Thoracic aorta (tissue), 2 donors: ENCODE data around the gene PMPCA. TPM values are rescaled to one million over a fixed set of nuclear protein-coding genes. Genes with fewer than 3 reads are reported as not detected.

Experiments used
- ATAC-seq: fragments of 150-250 bp; one replicate; pipeline ENCODE4 v1.8.0; 2017; ENCODE audit warnings: low read depth; ENCODE audit not compliant: insufficient number of reproducible peaks, low FRiP score
- DNase-seq: peaks from one replicate; pipeline ENCODE4 v3.0.0-alpha.2; 2020; ENCODE audit warnings: low spot score
- H3K27ac ChIP-seq, 2 donors: fragments of 200-600 bp; sonication (generic); 1 replicate in 1 of 2; 2 replicates in 1 of 2; pipeline ENCODE4 v1.5.1; 2016; ENCODE audit warnings: mild to moderate bottlenecking in 2 of 2, moderate library complexity in 2 of 2
- H3K27me3 ChIP-seq: fragments of 200-600 bp; sonication (generic); replicated peaks from 2 replicates; pipeline ENCODE4 v1.6.0; 2016; ENCODE audit warnings: mild to moderate bottlenecking; ENCODE audit not compliant: insufficient read depth
- H3K36me3 ChIP-seq: fragments of 200-600 bp; sonication (generic); one replicate; pipeline ENCODE4 v1.5.1; 2016
- H3K4me1 ChIP-seq, 2 donors: fragments of 200-600 bp; sonication (generic); 1 replicate in 1 of 2; 2 replicates in 1 of 2; pipeline versions ENCODE4 v1.5.1 to v1.6.0; 2016; ENCODE audit warnings: low read depth in 2 of 2, mild to moderate bottlenecking in 1 of 2; ENCODE audit not compliant: control insufficient read depth in 1 of 2
- H3K4me3 ChIP-seq: fragments of 200-600 bp; sonication (generic); 2 replicates; pipeline ENCODE4 v1.5.1; 2016; ENCODE audit warnings: mild to moderate bottlenecking
- H3K9me3 ChIP-seq: fragments of 200-600 bp; sonication (generic); 2 replicates; pipeline ENCODE4 v1.5.1; 2016
- CTCF ChIP-seq: fragments of 200-600 bp; sonication (generic); IDR thresholded peaks from one replicate; pipeline ENCODE4 v1.5.1; 2019; ENCODE audit warnings: antibody characterized with exemption
- total RNA-seq, 2 donors: library from RNA; depleted of rRNA; stranded (reverse); fragments of >200 nt; gene quantifications; one replicate each; pipeline versions ENCODE4 v1.1.0 to v1.2.3, GENCODE V29; 2016

PMPCA gene
- total RNA-seq, 2 donors from 2014 or later = 28.7 to 43.0 TPM

- Histone ChIP-seq H3K27ac (no peak overlapping the region), H3K9me3 (no peaks in the 10 kb centered on the region), H3K4me1 (no peaks in the 10 kb centered on the region), H3K36me3 (peaks cover 30% of the 10 kb centered on the region), H3K4me3 (no peak overlapping the region), H3K27me3 (no peaks in the 10 kb centered on the region)
- ATAC-seq (no peak), DNase-seq (no peak)
- TF ChIP-seq CTCF = no peak
Measured at GRCh38 chr9:136430588-136431234, 20.3 kb downstream of the PMPCA start.

- TF ChIP-seq CTCF = no peak
- peaks cover 0 to 7% of the 10 kb centered on the region in 2 donors for H3K4me1 ChIP-seq
- no peak overlapping the region for H3K4me3 ChIP-seq
- no peak for ATAC-seq
- H3K27me3 ChIP-seq = no peaks in the 10 kb centered on the region
- no peaks in the 10 kb centered on the region for H3K9me3 ChIP-seq
- DNase-seq = no peak
- H3K36me3 ChIP-seq = peaks cover 32% of the 10 kb centered on the region
- H3K27ac ChIP-seq = no peak overlapping the region
Measured at GRCh38 chr9:136431782-136432350, 21.4 kb downstream of the PMPCA start.

- no peak overlapping the region for H3K4me3 ChIP-seq
- peaks cover 32% of the 10 kb centered on the region for H3K36me3 ChIP-seq
- ATAC-seq (no peak), DNase-seq (no peak)
- H3K4me1 ChIP-seq = peaks cover 6 to 14% of the 10 kb centered on the region in 2 donors
- no peak for TF ChIP-seq CTCF
- no peaks in the 10 kb centered on the region for H3K27me3 ChIP-seq
- no peaks in the 10 kb centered on the region for H3K9me3 ChIP-seq
- no peak overlapping the region for H3K27ac ChIP-seq
Measured at GRCh38 chr9:136432591-136432990, 22.1 kb downstream of the PMPCA start.

GRCh38 chr9:136433043-136433715, 22.7 kb downstream of the PMPCA start:
- Histone ChIP-seq H3K9me3 (no peaks in the 10 kb centered on the region), H3K4me3 (no peak overlapping the region), H3K36me3 (peaks cover 30% of the 10 kb centered on the region), H3K27me3 (no peaks in the 10 kb centered on the region), H3K4me1 (peaks cover 12 to 20% of the 10 kb centered on the region in 2 donors), H3K27ac (no peak overlapping the region)
- TF ChIP-seq CTCF = no peak
- ATAC-seq (no peak), DNase-seq (no peak)

GRCh38 chr9:136433849-136434579, 23.6 kb downstream of the PMPCA start:
- Histone ChIP-seq H3K9me3 (no peaks in the 10 kb centered on the region), H3K36me3 (peaks cover 27% of the 10 kb centered on the region), H3K4me3 (no peak overlapping the region), H3K27me3 (no peaks in the 10 kb centered on the region), H3K27ac (no peak overlapping the region), H3K4me1 (peaks cover 19 to 26% of the 10 kb centered on the region in 2 donors)
- ATAC-seq = no peak
- no peak for TF ChIP-seq CTCF
- DNase-seq = no peak
